Calu3 (cell line): Measurements from ENCODE around the gene GUCD1. TPM values are rescaled to one million over a fixed set of nuclear protein-coding genes. Genes with fewer than 3 reads are reported as not detected.
A peak's percentile ranks its signal among the peaks of the same experiment; 100 is the strongest.

Experiments used
- BruUV-seq: library from RNA; stranded (reverse); fragments of 400-500 nt; replicated peaks from 2 replicates; lab custom pipeline; 2021; lab: Mats Ljungman, UMichigan
- CTCF ChIA-PET: fragments of 300-600 bp; sonication (Branson Sonifier 250); formaldehyde crosslinking; loops from one replicate; lab custom pipeline; 2022; ENCODE audit warnings: antibody characterized with exemption; lab: Charles Lee
- DNase-seq: peaks from one replicate; pipeline ENCODE4 v3.0.0; 2022
- H3K27ac Mint-ChIP-seq: one replicate; pipeline ENCODE4 v1.8.0; 2022; ENCODE audit warnings: mixed read lengths; ENCODE audit not compliant: unreplicated experiment
- H3K27me3 Mint-ChIP-seq: one replicate; pipeline ENCODE4 v1.8.0; 2022; ENCODE audit warnings: mixed read lengths; ENCODE audit not compliant: unreplicated experiment
- H3K36me3 Mint-ChIP-seq: one replicate; pipeline ENCODE4 v1.8.0; 2022; ENCODE audit warnings: mild to moderate bottlenecking, moderate library complexity, mixed read lengths; ENCODE audit not compliant: insufficient read depth, unreplicated experiment
- H3K4me1 Mint-ChIP-seq: one replicate; pipeline ENCODE4 v1.8.0; 2022; ENCODE audit warnings: mild to moderate bottlenecking, low read depth, mixed read lengths; ENCODE audit not compliant: unreplicated experiment
- H3K4me3 Mint-ChIP-seq: one replicate; pipeline ENCODE4 v1.8.0; 2022; ENCODE audit warnings: mild to moderate bottlenecking, low read depth, moderate library complexity, mixed read lengths; ENCODE audit not compliant: unreplicated experiment
- H3K9me3 Mint-ChIP-seq: one replicate; pipeline ENCODE4 v1.8.0; 2022; ENCODE audit warnings: low read depth, mixed read lengths; ENCODE audit not compliant: unreplicated experiment
- CTCF ChIP-seq: fragments of 200-600 bp; IDR thresholded peaks from one replicate; pipeline ENCODE4 v1.8.0; 2022; ENCODE audit warnings: antibody characterized with exemption; ENCODE audit not compliant: unreplicated experiment
- intact Hi-C: fragments of 100-400 bp; cut with micrococcal nuclease; formaldehyde crosslinking; loops from one replicate; pipeline ENCODE4 v1.10.0; 2022; ENCODE audit not compliant: unreplicated experiment
- total RNA-seq: library from RNA; stranded (reverse); gene quantifications from 2 replicates; pipeline ENCODE4 v1.2.3, GENCODE V29; 2022

Gene GUCD1
- total RNA-seq, 1 experiment from 2014 or later, result 130 TPM

DNA sequence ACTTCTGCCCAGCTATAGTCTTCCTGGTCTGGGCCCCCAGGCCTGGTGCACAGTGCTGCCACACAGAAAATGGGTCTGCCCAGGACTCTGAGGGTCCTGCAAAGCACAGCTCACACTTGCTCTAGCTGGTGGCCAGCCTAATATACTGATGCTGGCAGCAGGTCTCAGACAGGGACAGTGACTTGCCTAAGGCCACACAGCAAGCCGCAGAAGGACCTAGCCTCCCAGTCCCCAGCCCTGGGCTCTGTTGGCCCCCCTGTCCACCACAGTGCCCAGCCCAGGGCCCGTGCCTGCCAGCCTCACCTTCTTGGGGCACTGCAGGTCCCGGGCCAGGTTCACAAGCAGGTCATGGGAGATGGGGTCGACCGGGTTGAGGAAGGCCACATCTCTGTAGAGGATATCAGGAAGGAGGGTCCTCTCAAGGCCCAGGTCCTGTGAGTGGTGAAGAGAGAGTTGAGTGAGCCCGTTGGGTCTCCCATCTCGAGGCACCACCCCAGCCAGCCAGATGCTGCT, 34.6 kb upstream of the GUCD1 start:
- no peak overlapping the region for H3K27ac Mint-ChIP-seq
- peaks cover 49% of the 10 kb centered on the region for H3K36me3 Mint-ChIP-seq
- DNase-seq, result no peak
- no peaks in the 10 kb centered on the region for H3K9me3 Mint-ChIP-seq
- BruUV-seq, result no TSS peak
- H3K4me1 Mint-ChIP-seq, result peaks cover 59% of the 10 kb centered on the region
- TF ChIP-seq CTCF, result no peak
- CTCF ChIA-PET, result interaction anchor here (0.6 to 1.8 kb wide), 3 partner anchors 8 to 1106 kb away, joined by 3 to 5 read pairs (median 5); no protein-coding TSS in a partner anchor
- intact Hi-C loops, result no loop called here
- no peak overlapping the region for H3K4me3 Mint-ChIP-seq
- no peaks in the 10 kb centered on the region for H3K27me3 Mint-ChIP-seq

GRCh38 chr22:24588757-24589481, 34.0 kb upstream of the GUCD1 start:
- H3K27me3 Mint-ChIP-seq, result no peaks in the 10 kb centered on the region
- CTCF ChIA-PET, result interaction anchor here (0.6 to 1.8 kb wide), 6 partner anchors 9 to 1105 kb away, joined by 3 to 7 read pairs (median 6); partner anchors contain the start of genes GGT1 and GUCD1
- H3K4me1 Mint-ChIP-seq, result peaks cover 59% of the 10 kb centered on the region
- H3K4me3 Mint-ChIP-seq, result no peak overlapping the region
- no peaks in the 10 kb centered on the region for H3K9me3 Mint-ChIP-seq
- H3K36me3 Mint-ChIP-seq, result peaks cover 49% of the 10 kb centered on the region
- no peak for TF ChIP-seq CTCF
- DNase-seq, result no peak
- BruUV-seq, result no TSS peak
- H3K27ac Mint-ChIP-seq, result no peak overlapping the region
- intact Hi-C loops, result no loop called here

DNA sequence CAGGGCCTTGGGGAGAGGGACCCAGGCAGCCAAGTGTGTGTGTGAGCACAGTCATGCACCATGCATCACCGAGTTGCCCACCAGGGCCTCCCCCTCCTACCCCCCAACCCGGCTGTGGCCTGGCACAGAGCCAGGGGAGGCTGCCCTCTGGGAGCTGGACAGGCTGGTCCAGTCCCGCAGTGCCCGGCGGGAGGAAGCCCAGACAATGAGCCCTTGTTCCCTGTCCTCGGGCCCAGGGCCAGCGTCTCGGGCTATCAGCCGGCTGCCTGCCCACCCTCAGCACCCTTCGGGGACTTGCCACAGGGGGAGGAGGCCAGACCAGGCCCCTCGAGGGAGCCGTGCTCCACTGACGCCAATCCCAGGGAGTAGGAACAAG, 33.4 kb upstream of the GUCD1 start:
- BruUV-seq, result no TSS peak
- DNase-seq, result peak; percentile 93
- no peak for TF ChIP-seq CTCF
- H3K4me1 Mint-ChIP-seq, result peaks cover 59% of the 10 kb centered on the region
- no peak overlapping the region for H3K27ac Mint-ChIP-seq
- no peak overlapping the region for H3K4me3 Mint-ChIP-seq
- peaks cover 49% of the 10 kb centered on the region for H3K36me3 Mint-ChIP-seq
- no peaks in the 10 kb centered on the region for H3K9me3 Mint-ChIP-seq
- no peaks in the 10 kb centered on the region for H3K27me3 Mint-ChIP-seq
- CTCF ChIA-PET, result interaction anchor here (1.0 to 1.8 kb wide), 5 partner anchors 10 to 33 kb away, joined by 3 to 7 read pairs (median 6); partner anchors contain the start of genes GGT1 and GUCD1
- intact Hi-C loops, result no loop called here

GRCh38 chr22:24587948-24588347, 33.0 kb upstream of the GUCD1 start:
- TF ChIP-seq CTCF, result no peak
- Mint-ChIP-seq H3K4me1 (peaks cover 63% of the 10 kb centered on the region), H3K27ac (no peak overlapping the region), H3K4me3 (no peak overlapping the region), H3K36me3 (peaks cover 49% of the 10 kb centered on the region), H3K27me3 (no peaks in the 10 kb centered on the region), H3K9me3 (no peaks in the 10 kb centered on the region)
- no TSS peak for BruUV-seq
- no peak for DNase-seq
- CTCF ChIA-PET, result interaction anchor here (1.0 to 1.8 kb wide), 5 partner anchors 10 to 33 kb away, joined by 3 to 7 read pairs (median 6); partner anchors contain the start of genes GGT1 and GUCD1
- intact Hi-C loops, result no loop called here
